Caco-2 (cell line): Measurements from ENCODE around the gene DGKB. TPM values are rescaled to one million over a fixed set of nuclear protein-coding genes. Genes with fewer than 3 reads are reported as not detected.

Experiments
- BruUV-seq: library from RNA; stranded (reverse); fragments of 400-500 nt; replicated peaks from 2 replicates; lab custom pipeline; 2021; lab: Mats Ljungman, UMichigan
- CTCF ChIA-PET: fragments of 300-600 bp; sonication (Branson Sonifier 250); formaldehyde crosslinking; loops from one replicate; lab custom pipeline; 2022; ENCODE audit warnings: antibody characterized with exemption; lab: Charles Lee
- POLR2A ChIA-PET: fragments of 300-600 bp; sonication (Branson Sonifier 250); formaldehyde crosslinking; loops from one replicate; lab custom pipeline; 2022; ENCODE audit warnings: antibody characterized with exemption; lab: Charles Lee
- DNase-seq, 2 experiments: peaks; one replicate each; pipeline versions ENCODE4 v3.0.0 to v3.0.0-alpha.2; 2020 to 2022
- H3K27me3 ChIP-seq: replicated peaks from 2 replicates; pipeline ENCODE4 v1.6.0; 2011; ENCODE audit warnings: low read length; ENCODE audit not compliant: control insufficient read depth, insufficient read depth
- H3K36me3 ChIP-seq: 2 replicates; pipeline ENCODE4 v1.5.1; 2011; ENCODE audit warnings: low read length; ENCODE audit not compliant: control insufficient read depth, insufficient read depth
- H3K4me1 ChIP-seq: fragments of 250-450 bp; sonication (Bioruptor Pico); 2 replicates; pipeline ENCODE4 v1.5.1; 2020; ENCODE audit warnings: mild to moderate bottlenecking
- H3K4me3 ChIP-seq: 2 replicates; pipeline ENCODE4 v1.5.1; 2011; ENCODE audit warnings: low read depth, mild to moderate bottlenecking, control low read depth, low read length
- H3K9me3 ChIP-seq: fragments of 250-450 bp; sonication (Bioruptor Pico); 2 replicates; pipeline ENCODE4 v1.5.1; 2020; ENCODE audit warnings: mild to moderate bottlenecking, moderate library complexity
- H3K27ac Mint-ChIP-seq: one replicate; pipeline ENCODE4 v1.8.0; 2022; ENCODE audit warnings: mixed read lengths; ENCODE audit not compliant: unreplicated experiment
- H3K27me3 Mint-ChIP-seq: one replicate; pipeline ENCODE4 v1.8.0; 2022; ENCODE audit warnings: mixed read lengths; ENCODE audit not compliant: insufficient read depth, unreplicated experiment
- H3K36me3 Mint-ChIP-seq: one replicate; pipeline ENCODE4 v1.8.0; 2022; ENCODE audit warnings: mild to moderate bottlenecking, mixed read lengths; ENCODE audit not compliant: insufficient read depth, unreplicated experiment
- H3K4me1 Mint-ChIP-seq: one replicate; pipeline ENCODE4 v1.8.0; 2022; ENCODE audit warnings: low read depth, mixed read lengths; ENCODE audit not compliant: unreplicated experiment
- H3K4me3 Mint-ChIP-seq: one replicate; pipeline ENCODE4 v1.8.0; 2022; ENCODE audit warnings: mild to moderate bottlenecking, moderate library complexity, mixed read lengths; ENCODE audit not compliant: unreplicated experiment
- H3K9me3 Mint-ChIP-seq: one replicate; pipeline ENCODE4 v1.8.0; 2022; ENCODE audit warnings: mixed read lengths; ENCODE audit not compliant: unreplicated experiment
- intact Hi-C: fragments of 100-400 bp; cut with micrococcal nuclease; formaldehyde crosslinking; loops from one replicate; pipeline ENCODE4 v1.10.0; 2022; ENCODE audit not compliant: unreplicated experiment
- total RNA-seq: library from RNA; stranded (reverse); gene quantifications from 2 replicates; pipeline ENCODE4 v1.2.3, GENCODE V29; 2022
- TF ChIP-seq, protein P1 (sequence below), 2 experiments: fragments of 200-600 bp in 1 of 2; IDR thresholded peaks; 1 replicate in 1 of 2; 2 replicates in 1 of 2; pipeline versions ENCODE4 v1.5.1 to v1.8.0; 2011 to 2022; ENCODE audit warnings: antibody characterized with exemption in 1 of 2, control low read depth in 1 of 2, inconsistent platforms in 1 of 2, low read depth in 1 of 2, low read length in 1 of 2, mild to moderate bottlenecking in 1 of 2, moderate library complexity in 1 of 2; ENCODE audit not compliant: insufficient read depth in 1 of 2, severe bottlenecking in 1 of 2, unreplicated experiment in 1 of 2

DGKB gene
- total RNA-seq, 1 experiment from 2014 or later: 0.39 TPM

DNA sequence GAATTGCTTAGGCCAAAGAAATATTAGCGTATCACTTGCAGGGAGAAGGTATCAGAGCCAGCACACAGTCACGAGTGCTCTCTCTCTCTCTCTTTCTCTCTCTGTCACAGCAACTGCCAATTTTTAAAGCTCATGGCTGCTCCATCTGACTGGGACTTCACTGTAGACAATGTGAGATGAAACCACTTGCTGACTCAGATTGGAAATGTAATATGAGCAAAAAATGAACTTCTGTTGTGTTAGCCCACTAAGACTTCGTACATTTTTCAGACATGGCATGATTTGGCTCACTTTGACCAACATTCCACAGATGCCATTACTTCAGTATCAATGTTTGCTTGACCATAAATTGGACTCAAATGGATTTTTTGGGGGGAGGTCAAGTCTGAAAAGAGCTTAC is 68.1 kb downstream of the DGKB start:
- H3K27me3 Mint-ChIP-seq: peaks cover 3% of the 10 kb centered on the region
- CTCF ChIA-PET: no interaction called here

DNA sequence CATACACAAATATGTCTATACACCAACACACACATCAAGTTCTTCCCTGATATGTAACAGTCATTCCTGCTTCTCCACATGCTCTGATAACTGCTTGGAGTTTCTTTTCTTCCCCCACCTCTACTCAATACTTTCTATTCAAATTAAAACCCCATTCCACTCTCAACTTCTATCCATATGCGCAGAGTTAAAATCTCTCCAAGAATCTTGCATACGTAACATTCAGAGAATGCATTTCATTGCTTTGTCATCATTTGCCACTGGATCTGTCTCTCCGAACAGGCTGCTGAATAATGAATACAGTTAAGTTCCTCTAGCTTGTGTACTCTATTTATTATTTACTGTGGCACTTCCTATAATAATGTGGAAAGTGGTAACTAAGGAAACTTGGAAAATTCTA is 68.8 kb downstream of the DGKB start:
- no TSS peak for BruUV-seq
- H3K4me1 ChIP-seq: no peaks in the 10 kb centered on the region
- intact Hi-C loops: no loop called here
- no peak overlapping the region for H3K27ac Mint-ChIP-seq
- H3K36me3 Mint-ChIP-seq: no peaks in the 10 kb centered on the region
- CTCF ChIA-PET: no interaction called here
- H3K9me3 Mint-ChIP-seq: no peaks in the 10 kb centered on the region
- no peaks in the 10 kb centered on the region for H3K36me3 ChIP-seq
- no peak overlapping the region for H3K4me3 Mint-ChIP-seq
- no peaks in the 10 kb centered on the region for H3K9me3 ChIP-seq
- peaks cover under 1% of the 10 kb centered on the region for H3K27me3 Mint-ChIP-seq
- no peak for DNase-seq
- H3K4me3 ChIP-seq: no peak overlapping the region
- no peaks in the 10 kb centered on the region for H3K27me3 ChIP-seq
- H3K4me1 Mint-ChIP-seq: no peaks in the 10 kb centered on the region
- TF ChIP-seq, protein P1, sequence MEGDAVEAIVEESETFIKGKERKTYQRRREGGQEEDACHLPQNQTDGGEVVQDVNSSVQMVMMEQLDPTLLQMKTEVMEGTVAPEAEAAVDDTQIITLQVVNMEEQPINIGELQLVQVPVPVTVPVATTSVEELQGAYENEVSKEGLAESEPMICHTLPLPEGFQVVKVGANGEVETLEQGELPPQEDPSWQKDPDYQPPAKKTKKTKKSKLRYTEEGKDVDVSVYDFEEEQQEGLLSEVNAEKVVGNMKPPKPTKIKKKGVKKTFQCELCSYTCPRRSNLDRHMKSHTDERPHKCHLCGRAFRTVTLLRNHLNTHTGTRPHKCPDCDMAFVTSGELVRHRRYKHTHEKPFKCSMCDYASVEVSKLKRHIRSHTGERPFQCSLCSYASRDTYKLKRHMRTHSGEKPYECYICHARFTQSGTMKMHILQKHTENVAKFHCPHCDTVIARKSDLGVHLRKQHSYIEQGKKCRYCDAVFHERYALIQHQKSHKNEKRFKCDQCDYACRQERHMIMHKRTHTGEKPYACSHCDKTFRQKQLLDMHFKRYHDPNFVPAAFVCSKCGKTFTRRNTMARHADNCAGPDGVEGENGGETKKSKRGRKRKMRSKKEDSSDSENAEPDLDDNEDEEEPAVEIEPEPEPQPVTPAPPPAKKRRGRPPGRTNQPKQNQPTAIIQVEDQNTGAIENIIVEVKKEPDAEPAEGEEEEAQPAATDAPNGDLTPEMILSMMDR (IDR thresholded peaks at IDR 0.05; ENCODE audit: insufficient read depth in 1 of 2, low read depth in 1 of 2, low read length in 1 of 2, severe bottlenecking in 1 of 2, unreplicated experiment in 1 of 2): no peak
- POLR2A ChIA-PET: no interaction called here

More for the DNA sequence above, 68.1 kb downstream of the DGKB start:
- no peak overlapping the region for H3K27ac Mint-ChIP-seq
- no peaks in the 10 kb centered on the region for H3K36me3 Mint-ChIP-seq
- no peak overlapping the region for H3K4me3 Mint-ChIP-seq
- intact Hi-C loops: no loop called here
- Histone ChIP-seq H3K9me3 (no peaks in the 10 kb centered on the region), H3K4me3 (no peak overlapping the region), H3K36me3 (no peaks in the 10 kb centered on the region), H3K4me1 (no peaks in the 10 kb centered on the region), H3K27me3 (no peaks in the 10 kb centered on the region)
- H3K4me1 Mint-ChIP-seq: no peaks in the 10 kb centered on the region
- no peaks in the 10 kb centered on the region for H3K9me3 Mint-ChIP-seq
- no TSS peak for BruUV-seq
- TF ChIP-seq, protein P1 (IDR thresholded peaks at IDR 0.05; ENCODE audit: insufficient read depth in 1 of 2, low read depth in 1 of 2, low read length in 1 of 2, severe bottlenecking in 1 of 2, unreplicated experiment in 1 of 2): no peak
- POLR2A ChIA-PET: no interaction called here
- no peak for DNase-seq

DNA sequence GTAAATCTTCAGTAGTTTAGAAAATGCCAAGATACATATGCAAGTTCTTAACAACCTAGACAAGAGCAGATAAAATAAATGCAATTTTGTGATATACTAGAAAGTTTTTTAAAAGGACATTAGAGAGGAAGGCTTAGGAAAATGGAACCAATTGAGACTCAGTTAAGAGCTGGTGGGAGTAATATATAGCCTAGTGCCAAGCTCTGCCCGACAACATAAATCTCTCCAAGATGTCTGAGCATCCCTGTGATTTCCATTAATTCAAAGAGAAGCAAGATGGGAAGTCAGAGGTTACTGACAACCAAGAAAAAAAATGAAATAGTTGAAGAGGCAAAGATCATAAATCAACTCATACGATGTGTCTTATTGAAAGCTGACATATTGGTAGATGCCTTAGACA is 74.5 kb downstream of the DGKB start:
- no peak overlapping the region for H3K27ac Mint-ChIP-seq
- no peak for DNase-seq
- H3K9me3 Mint-ChIP-seq: no peaks in the 10 kb centered on the region
- intact Hi-C loops: no loop called here
- H3K27me3 ChIP-seq: no peaks in the 10 kb centered on the region
- no peaks in the 10 kb centered on the region for H3K36me3 Mint-ChIP-seq
- CTCF ChIA-PET: no interaction called here
- H3K9me3 ChIP-seq: no peaks in the 10 kb centered on the region
- no peaks in the 10 kb centered on the region for H3K4me1 ChIP-seq
- TF ChIP-seq, protein P1 (IDR thresholded peaks at IDR 0.05; ENCODE audit: insufficient read depth in 1 of 2, low read depth in 1 of 2, low read length in 1 of 2, severe bottlenecking in 1 of 2, unreplicated experiment in 1 of 2): no peak
- H3K27me3 Mint-ChIP-seq: no peaks in the 10 kb centered on the region
- POLR2A ChIA-PET: no interaction called here
- H3K4me1 Mint-ChIP-seq: no peaks in the 10 kb centered on the region
- no peak overlapping the region for H3K4me3 Mint-ChIP-seq
- H3K36me3 ChIP-seq: no peaks in the 10 kb centered on the region
- BruUV-seq: no TSS peak
- no peak overlapping the region for H3K4me3 ChIP-seq
